ENCODE results near the gene HYAL1.

Gene HYAL1

GRCh38 chr3:50268703-50269451 lies 34.5 kb downstream of the HYAL1 start, which contains the start of gene SEMA3B:
Gene SEMA3B, plus strand, starts transcription at chr3:50269147. Its CDS starts 94 bp downstream, at chr3:50269241.
- Histone ChIP-seq H3K27me3 (ENCODE audit: control insufficient read depth, insufficient read depth, low read length) (no peaks in the 10 kb centered on the region), H3K27ac (peak within 1 kb of the TSS; percentile 98), H3K9ac (peak within 1 kb of the TSS; percentile 35), H3K36me3 (ENCODE audit: control insufficient read depth, insufficient read depth, low read length) (no peaks in the 10 kb centered on the region), H3K79me2 (peaks cover 8% of the 10 kb centered on the region), H2AFZ (peak within 1 kb of the TSS; percentile 41), H3K4me2 (ENCODE audit: low read length) (peak within 1 kb of the TSS; percentile 63), H3K4me1 (peaks cover 88% of the 10 kb centered on the region), H3K9me3 (ENCODE audit: control insufficient read depth, low read length) (no peaks in the 10 kb centered on the region), H3K4me3 (ENCODE audit: low read depth, low read length) (peak within 1 kb of the TSS; percentile 38)
- no peak for TF ChIP-seq CTCF (IDR thresholded peaks at IDR 0.05)

GRCh38 chr3:50268276-50268675 lies 35.1 kb downstream of the HYAL1 start:
- no peak for TF ChIP-seq CTCF (IDR thresholded peaks at IDR 0.05)
- Histone ChIP-seq H3K27me3 (ENCODE audit: control insufficient read depth, insufficient read depth, low read length) (no peaks in the 10 kb centered on the region), H3K9ac (no peak overlapping the region), H3K4me2 (ENCODE audit: low read length) (no peak overlapping the region), H3K4me1 (peaks cover 86% of the 10 kb centered on the region), H3K9me3 (ENCODE audit: control insufficient read depth, low read length) (no peaks in the 10 kb centered on the region), H3K27ac (peak overlapping the region; percentile 98), H3K36me3 (ENCODE audit: control insufficient read depth, insufficient read depth, low read length) (no peaks in the 10 kb centered on the region), H3K79me2 (peaks cover 7% of the 10 kb centered on the region), H2AFZ (no peak overlapping the region), H3K4me3 (ENCODE audit: low read depth, low read length) (no peak overlapping the region)

- H3K4me1 ChIP-seq, result peaks cover 80% of the 10 kb centered on the region
- H3K4me2 ChIP-seq (ENCODE audit: low read length), result peak overlapping the region; percentile 73
- no peaks in the 10 kb centered on the region for H3K36me3 ChIP-seq (ENCODE audit: control insufficient read depth, insufficient read depth, low read length)
- peak overlapping the region; percentile 65 for H3K4me3 ChIP-seq (ENCODE audit: low read depth, low read length)
- H3K9me3 ChIP-seq (ENCODE audit: control insufficient read depth, low read length), result no peaks in the 10 kb centered on the region
- H3K79me2 ChIP-seq, result peaks cover 7% of the 10 kb centered on the region
- H3K9ac ChIP-seq, result no peak overlapping the region
- peak overlapping the region; percentile 53 for H2AFZ ChIP-seq
- no peak for TF ChIP-seq CTCF (IDR thresholded peaks at IDR 0.05)
- peak overlapping the region; percentile 98 for H3K27ac ChIP-seq
- no peaks in the 10 kb centered on the region for H3K27me3 ChIP-seq (ENCODE audit: control insufficient read depth, insufficient read depth, low read length)
These were observed 36.0 kb downstream of the HYAL1 start for GRCh38 chr3:50267280-50267913.

GRCh38 chr3:50266836-50267235 lies 36.5 kb downstream of the HYAL1 start:
- H3K36me3 ChIP-seq (ENCODE audit: control insufficient read depth, insufficient read depth, low read length), result no peaks in the 10 kb centered on the region
- peaks cover 74% of the 10 kb centered on the region for H3K4me1 ChIP-seq
- H3K4me2 ChIP-seq (ENCODE audit: low read length), result peak overlapping the region; percentile 73
- H3K27me3 ChIP-seq (ENCODE audit: control insufficient read depth, insufficient read depth, low read length), result no peaks in the 10 kb centered on the region
- peak overlapping the region; percentile 98 for H3K27ac ChIP-seq
- H3K4me3 ChIP-seq (ENCODE audit: low read depth, low read length), result peak overlapping the region; percentile 65
- TF ChIP-seq CTCF (IDR thresholded peaks at IDR 0.05), result no peak
- no peak overlapping the region for H3K9ac ChIP-seq
- peaks cover 7% of the 10 kb centered on the region for H3K79me2 ChIP-seq
- H2AFZ ChIP-seq, result no peak overlapping the region
- H3K9me3 ChIP-seq (ENCODE audit: control insufficient read depth, low read length), result no peaks in the 10 kb centered on the region

Measured in parathyroid adenoma (tissue), 2 donors.